ENCODE data around the gene ITPRID1. TPM values are rescaled to one million over a fixed set of nuclear protein-coding genes. Genes with fewer than 3 reads are reported as not detected.
"Not testable (repeated sequence)": the region's sequence is repeated elsewhere in the genome, so short reads cannot be mapped to it uniquely, and the experiment has no call there.

Gene ITPRID1
- polyA plus RNA-seq (ENCODE audit: insufficient read length): 0.52 TPM

DNA sequence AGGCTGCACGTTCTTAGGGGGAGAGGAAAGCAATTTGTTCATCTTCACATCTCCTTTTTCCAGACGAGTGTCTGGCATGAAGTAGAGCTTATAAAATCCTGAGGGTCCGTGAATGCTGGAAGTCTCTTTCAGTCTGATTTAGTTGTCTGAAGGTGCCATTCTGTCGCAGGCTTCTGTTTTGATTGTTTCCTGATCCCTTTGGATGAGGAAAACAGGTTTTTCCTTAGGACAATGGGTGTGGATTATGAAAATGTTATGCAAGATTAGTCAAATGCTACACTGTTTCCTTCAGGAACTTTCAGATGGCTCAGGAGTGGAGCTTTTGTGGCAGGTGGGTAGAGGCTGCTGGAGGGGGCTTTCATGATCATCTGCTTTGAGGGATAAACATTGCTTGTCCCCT lies at the start of gene ITPRID1:
Gene ITPRID1, plus strand, starts transcription at position 301 of the 400 bp plus-strand sequence. CDS start 38,935 bp downstream, outside the sequence.
- DNase-seq (ENCODE audit: low read depth): no peak

DNA sequence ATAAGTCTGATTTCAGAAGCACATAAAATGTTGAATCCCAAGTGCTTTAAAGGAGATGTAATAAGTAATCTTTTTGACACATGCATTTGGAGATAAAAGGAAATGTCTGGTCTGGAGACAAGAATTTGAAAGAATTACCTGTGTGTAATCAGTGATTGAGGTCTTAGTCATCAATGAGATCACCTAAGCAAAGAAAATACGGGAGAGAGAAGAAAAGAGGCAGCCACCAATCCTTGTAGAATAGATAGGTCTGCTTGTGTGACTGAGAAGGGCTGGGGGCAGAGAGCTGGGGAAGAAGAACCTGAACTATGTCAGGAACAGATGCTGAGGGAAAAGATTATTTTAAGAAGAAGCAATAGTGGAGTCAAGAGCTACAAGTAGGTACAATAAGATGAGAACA lies 49.3 kb upstream of the ITPRID1 start:
- no peak for DNase-seq (ENCODE audit: low read depth)

GRCh38 chr7:31465285-31465684 lies 48.6 kb upstream of the ITPRID1 start:
- no peak for DNase-seq (ENCODE audit: low read depth)

- DNase-seq (ENCODE audit: low read depth): no peak
Measured at GRCh38 chr7:31466036-31466435, 47.9 kb upstream of the ITPRID1 start.

- not testable (repeated sequence) for DNase-seq (ENCODE audit: low read depth)
Measured at GRCh38 chr7:31470883-31471282, 43.0 kb upstream of the ITPRID1 start.

- DNase-seq (ENCODE audit: low read depth): no peak
Measured at GRCh38 chr7:31475368-31475767, 38.5 kb upstream of the ITPRID1 start.

- DNase-seq (ENCODE audit: low read depth): no peak
Measured at GRCh38 chr7:31476073-31476745, 37.7 kb upstream of the ITPRID1 start.

GRCh38 chr7:31476941-31477677 lies 36.8 kb upstream of the ITPRID1 start:
- DNase-seq (ENCODE audit: low read depth): no peak

GRCh38 chr7:31478018-31478417 lies 35.9 kb upstream of the ITPRID1 start:
- DNase-seq (ENCODE audit: low read depth): no peak

DNA sequence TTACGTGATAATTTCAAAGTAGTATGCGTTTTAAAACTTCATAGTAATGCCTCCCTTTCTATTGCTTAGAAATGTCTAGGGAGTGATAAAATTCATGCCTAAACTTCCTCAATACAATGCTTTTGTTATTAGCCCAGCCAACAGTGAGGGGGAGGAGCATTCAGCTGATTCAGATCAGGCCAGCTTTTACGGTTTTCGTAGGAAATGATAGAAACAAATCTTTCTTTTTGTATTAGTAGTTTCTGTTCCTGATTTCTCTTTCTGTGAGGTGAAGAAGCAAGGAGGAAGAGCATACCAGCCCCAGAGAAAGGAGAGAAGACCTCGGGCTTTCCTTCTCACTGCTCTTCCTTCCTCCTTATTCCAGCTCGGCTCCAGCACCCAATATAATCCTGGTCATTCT lies 35.2 kb upstream of the ITPRID1 start:
- peak; percentile 22 for DNase-seq (ENCODE audit: low read depth)

DNA sequence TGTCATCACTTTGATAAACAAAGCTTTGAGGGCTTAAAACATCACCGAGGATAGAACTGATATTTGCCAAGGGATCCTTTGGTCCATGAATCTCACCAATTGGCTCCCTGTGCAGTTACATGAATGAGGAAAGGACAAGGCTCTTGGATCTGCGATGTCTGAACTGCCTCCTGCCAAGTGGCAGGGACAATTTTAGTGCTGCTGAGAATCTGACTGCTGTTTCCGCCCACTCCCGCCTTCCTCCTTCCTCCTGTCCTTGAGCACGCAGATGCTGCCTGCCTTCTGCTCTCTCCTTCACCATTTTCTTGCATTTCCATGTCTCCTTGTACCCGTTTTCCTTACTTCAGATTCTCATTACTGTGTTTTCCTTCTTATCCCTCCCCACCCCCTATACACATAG lies 26.8 kb upstream of the ITPRID1 start:
- DNase-seq (ENCODE audit: low read depth): no peak

DNA sequence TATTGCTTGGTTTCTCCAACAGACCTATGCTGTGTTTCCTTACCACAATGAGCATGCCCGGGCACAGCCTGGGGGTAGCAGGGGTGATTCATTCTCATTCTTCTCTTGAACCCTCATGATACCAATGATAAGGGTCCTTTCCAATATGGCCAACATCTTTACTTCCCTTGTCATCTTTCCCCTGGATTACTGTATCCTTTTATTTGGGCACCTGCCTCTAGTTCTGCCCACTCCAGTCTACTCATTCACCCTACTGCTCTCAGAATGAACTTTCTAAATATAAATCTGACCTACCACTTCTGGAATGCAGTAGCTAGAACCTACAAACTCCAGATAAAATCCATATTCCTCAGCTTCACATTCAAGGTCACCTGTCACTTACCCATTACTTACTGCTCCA lies 26.4 kb upstream of the ITPRID1 start:
- DNase-seq (ENCODE audit: low read depth): no peak

GRCh38 chr7:31488562-31489203 lies 25.2 kb upstream of the ITPRID1 start:
- no peak for DNase-seq (ENCODE audit: low read depth)

DNA sequence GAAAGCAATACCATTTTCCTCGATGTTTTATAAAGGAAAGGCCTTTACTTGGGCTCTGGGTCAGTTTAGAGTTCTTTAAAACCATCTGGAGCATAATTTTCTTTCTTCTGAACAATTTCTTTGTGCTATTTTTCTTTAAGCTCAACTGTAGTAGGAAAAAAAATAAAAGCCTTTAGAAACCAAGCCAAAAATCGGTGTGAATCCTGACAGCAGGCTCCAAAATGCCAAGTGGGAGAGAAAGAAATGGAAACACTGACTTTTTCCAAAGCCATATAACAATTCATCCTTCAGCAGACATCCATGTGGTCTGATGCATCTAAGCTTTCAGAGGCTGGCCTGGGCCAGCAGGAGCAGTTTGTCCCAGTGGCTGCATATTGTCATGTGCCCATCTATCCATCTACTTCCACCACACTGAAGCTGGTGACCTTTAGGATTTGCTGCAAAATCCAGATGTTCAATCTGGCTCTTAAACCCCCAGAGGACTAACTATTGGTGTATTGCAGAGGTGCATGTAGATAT lies 23.0 kb upstream of the ITPRID1 start:
- DNase-seq (ENCODE audit: low read depth): no peak

GRCh38 chr7:31492086-31492485 lies 21.8 kb upstream of the ITPRID1 start:
- DNase-seq (ENCODE audit: low read depth): no peak

DNA sequence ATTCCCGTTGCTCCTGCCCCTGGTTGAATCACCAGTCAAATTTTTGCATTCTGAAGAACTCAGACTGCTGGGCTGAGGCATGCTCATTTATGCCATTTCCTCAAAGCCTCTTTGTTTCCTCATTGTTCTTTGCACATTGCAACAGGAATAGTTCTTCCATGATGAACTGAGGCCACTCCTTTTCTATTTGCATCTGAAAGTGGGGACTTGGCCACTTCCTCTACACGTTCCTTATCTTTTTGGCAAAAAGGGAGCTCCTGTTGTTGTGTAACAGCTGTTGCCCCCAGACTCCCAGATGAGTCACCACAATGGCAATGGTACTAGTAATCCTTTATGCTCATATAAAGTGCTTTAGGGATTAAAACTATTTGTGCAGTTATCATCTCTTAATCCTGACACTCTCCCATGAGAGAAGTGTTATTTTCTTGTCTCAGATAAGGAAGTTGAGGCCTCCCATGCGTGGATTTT lies 20.1 kb upstream of the ITPRID1 start:
- no peak for DNase-seq (ENCODE audit: low read depth)

- DNase-seq (ENCODE audit: low read depth): no peak
Measured at GRCh38 chr7:31494421-31494820, 19.5 kb upstream of the ITPRID1 start.

- no peak for DNase-seq (ENCODE audit: low read depth)
Measured at GRCh38 chr7:31495653-31496052, 18.2 kb upstream of the ITPRID1 start.

DNA sequence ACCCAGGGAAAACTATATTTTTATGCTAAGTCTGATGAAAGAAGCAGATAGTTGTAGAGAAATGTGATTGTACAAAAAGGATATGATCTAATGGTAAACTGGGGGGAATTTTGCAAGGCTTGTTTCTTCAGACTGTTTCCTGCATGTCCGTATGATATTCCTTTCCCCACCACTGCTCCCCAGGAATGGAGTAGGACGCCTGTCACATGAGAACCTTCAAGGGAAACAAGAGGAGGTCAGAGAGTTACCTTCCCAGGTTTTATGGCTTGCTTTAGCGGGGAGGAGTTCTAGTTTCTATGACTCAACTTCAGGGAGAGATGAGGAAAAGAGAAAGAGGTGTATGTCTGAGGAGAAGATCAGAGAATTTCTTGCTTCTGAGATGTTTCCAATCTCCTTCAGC lies 16.4 kb upstream of the ITPRID1 start:
- no peak for DNase-seq (ENCODE audit: low read depth)

DNA sequence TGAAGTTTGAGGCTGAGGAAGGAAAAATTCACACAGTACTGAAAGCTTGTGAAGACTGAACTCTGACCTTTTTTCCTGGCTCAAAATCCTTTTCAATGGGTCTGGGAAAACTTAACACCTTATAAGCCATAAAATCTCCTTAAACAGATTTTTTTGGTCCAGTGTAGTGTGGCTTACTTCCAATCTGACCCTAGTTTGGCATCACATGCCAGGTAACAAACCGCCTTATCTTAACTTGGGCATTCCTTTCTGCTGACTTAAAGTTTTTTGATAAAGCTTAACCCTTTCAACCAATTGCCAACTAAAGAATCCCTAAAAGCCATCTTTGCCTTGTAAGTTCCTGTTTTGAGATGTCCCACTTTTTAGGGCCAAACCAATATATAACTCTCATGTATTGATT lies 13.2 kb upstream of the ITPRID1 start:
- no peak for DNase-seq (ENCODE audit: low read depth)

- no peak for DNase-seq (ENCODE audit: low read depth)
Measured at GRCh38 chr7:31508823-31509222, 5.1 kb upstream of the ITPRID1 start.

DNA sequence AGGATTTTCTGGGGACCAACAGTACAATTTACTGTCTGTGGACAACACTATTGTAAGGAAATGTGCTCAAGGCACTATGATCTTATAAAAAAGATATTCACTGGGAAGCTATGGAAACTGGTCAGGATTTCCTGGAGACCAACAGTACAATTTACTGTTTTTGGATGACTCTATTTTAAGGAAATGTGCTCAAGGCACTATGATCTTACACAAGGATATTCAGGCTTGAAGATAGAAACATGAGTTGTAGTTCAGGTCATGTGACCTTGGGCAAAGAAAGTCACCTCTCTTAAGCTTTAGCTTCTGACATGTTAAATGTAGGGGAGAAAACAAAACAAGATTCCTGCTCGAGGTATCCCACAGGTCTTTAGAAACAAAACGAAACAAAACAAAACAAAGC lies 1.7 kb upstream of the ITPRID1 start:
- DNase-seq (ENCODE audit: low read depth): no peak

All from forelimb muscle (tissue), 1 donor.